CD4-positive, alpha-beta memory T cell (primary cell): Measurements from ENCODE around the gene ANKRD13C. TPM values are rescaled to one million over a fixed set of nuclear protein-coding genes. Genes with fewer than 3 reads are reported as not detected.

Experiments
- CTCF ChIA-PET: fragments of 350-600 bp; sonication (Branson Sonifier 250); formaldehyde crosslinking; loops from one replicate; lab custom pipeline; 2021; ENCODE audit warnings: inconsistent platforms; ENCODE audit not compliant: partially characterized antibody; lab: Charles Lee
- POLR2A ChIA-PET: fragments of 350-600 bp; sonication (Branson Sonifier 250); formaldehyde crosslinking; loops from one replicate; lab custom pipeline; 2021; ENCODE audit not compliant: partially characterized antibody; lab: Charles Lee
- DNase-seq, 5 donors: peaks; one replicate each; pipeline versions ENCODE4 v3.0.0 to v3.0.0-alpha.2; 2020 to 2022; ENCODE audit warnings: mixed read lengths in 1 of 5
- H3K27ac ChIP-seq: one replicate; pipeline ENCODE4 v1.7.0; 2013; ENCODE audit warnings: low read depth, low read length
- H3K27me3 ChIP-seq: 2 replicates; pipeline ENCODE4 v1.7.0; 2013; ENCODE audit warnings: mild to moderate bottlenecking, low read length, moderate library complexity; ENCODE audit not compliant: insufficient read depth
- H3K36me3 ChIP-seq: 2 replicates; pipeline ENCODE4 v1.7.0; 2013; ENCODE audit warnings: mild to moderate bottlenecking, low read length, moderate library complexity; ENCODE audit not compliant: insufficient read depth
- H3K4me1 ChIP-seq: 2 replicates; pipeline ENCODE4 v1.7.0; 2013; ENCODE audit warnings: mild to moderate bottlenecking, low read length, moderate library complexity; ENCODE audit not compliant: insufficient read depth
- H3K4me3 ChIP-seq, 2 donors: one replicate each; pipeline ENCODE4 v1.7.0; 2013; ENCODE audit warnings: low read length in 2 of 2, mild to moderate bottlenecking in 1 of 2
- H3K9me3 ChIP-seq, 2 donors: one replicate each; pipeline ENCODE4 v1.7.0; 2013; ENCODE audit warnings: low read length in 2 of 2, control low read depth in 1 of 2; ENCODE audit not compliant: control insufficient read depth in 1 of 2
- H3K27ac Mint-ChIP-seq, 7 donors: one replicate each; pipeline ENCODE4 v1.8.0; 2020 to 2021; ENCODE audit warnings: mixed read lengths in 7 of 7, mild to moderate bottlenecking in 6 of 7, inconsistent platforms in 3 of 7, moderate library complexity in 3 of 7
- H3K27me3 Mint-ChIP-seq, 2 donors: one replicate each; pipeline ENCODE4 v1.8.0; 2020 to 2021; ENCODE audit warnings: mixed read lengths in 2 of 2
- H3K36me3 Mint-ChIP-seq, 2 donors: one replicate each; pipeline ENCODE4 v1.8.0; 2020 to 2021; ENCODE audit warnings: mixed read lengths in 2 of 2, inconsistent platforms in 1 of 2, mild to moderate bottlenecking in 1 of 2
- H3K4me1 Mint-ChIP-seq, 4 donors: one replicate each; pipeline ENCODE4 v1.8.0; 2020 to 2021; ENCODE audit warnings: mixed read lengths in 4 of 4, mild to moderate bottlenecking in 1 of 4
- H3K4me3 Mint-ChIP-seq, 8 donors: one replicate each; pipeline ENCODE4 v1.8.0; 2020 to 2021; ENCODE audit warnings: mixed read lengths in 8 of 8, mild to moderate bottlenecking in 7 of 8, moderate library complexity in 6 of 8, inconsistent platforms in 3 of 8
- H3K9me3 Mint-ChIP-seq, 8 donors: one replicate each; pipeline ENCODE4 v1.8.0; 2020 to 2021; ENCODE audit warnings: mixed read lengths in 8 of 8, mild to moderate bottlenecking in 5 of 8, inconsistent platforms in 3 of 8, moderate library complexity in 1 of 8
- intact Hi-C: fragments of 100-400 bp; cut with micrococcal nuclease; formaldehyde crosslinking; loops from one replicate; pipeline ENCODE4 v1.15.1; 2023
- polyA plus RNA-seq, 2 donors: library from polyadenylated mRNA; unstranded; fragments of 300-500 nt; fragmentation: Illumina TruSeq; gene quantifications; one replicate each; pipeline ENCODE4 v1.2.3, GENCODE V29; 2021
- total RNA-seq, 2 experiments: library from RNA; stranded (reverse); gene quantifications; one replicate each; pipeline ENCODE4 v1.2.3, GENCODE V29; 2021

ANKRD13C gene
- total and polyA plus RNA-seq, 4 experiments from 2014 or later = 12.9 to 34.0 (median 22.9) TPM

DNA sequence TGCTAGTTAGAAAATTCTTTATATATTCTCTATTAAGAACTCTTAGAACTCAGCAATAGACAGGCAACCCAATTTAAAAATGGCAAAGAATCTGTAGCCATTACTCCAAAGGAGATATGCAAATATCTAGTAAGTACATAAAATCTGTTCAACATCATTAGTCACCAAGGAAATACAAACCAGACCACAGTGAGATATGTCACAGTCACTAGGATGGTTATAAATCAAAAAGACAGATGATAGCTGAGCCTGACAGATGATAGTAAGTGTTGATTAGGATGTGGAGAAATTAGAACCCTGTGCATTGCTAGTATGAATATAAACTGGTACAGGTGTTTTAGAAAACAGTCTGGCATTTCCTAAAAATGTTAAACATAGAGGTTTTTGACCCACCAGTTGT, 106.8 kb downstream of the ANKRD13C start:
- Mint-ChIP-seq H3K27me3 (no peaks in the 10 kb centered on the region), H3K36me3 (peaks cover 75 to 92% of the 10 kb centered on the region in 2 donors), H3K9me3 (no peaks in the 10 kb centered on the region), H3K4me1 (peaks cover 0 to 5% (median 4%) of the 10 kb centered on the region in 4 donors), H3K27ac (peak overlapping the region in 2 of 7 donors; percentile 36 to 59), H3K4me3 (no peak overlapping the region)
- peaks cover 89% of the 10 kb centered on the region for H3K36me3 ChIP-seq
- ChIA-PET POLR2A (no interaction called here), CTCF (no interaction called here)
- H3K27me3 ChIP-seq = no peaks in the 10 kb centered on the region
- H3K27ac ChIP-seq = no peak overlapping the region
- no peak for DNase-seq
- H3K9me3 ChIP-seq = no peaks in the 10 kb centered on the region
- intact Hi-C loops = no loop called here
- no peaks in the 10 kb centered on the region for H3K4me1 ChIP-seq
- H3K4me3 ChIP-seq = no peak overlapping the region

DNA sequence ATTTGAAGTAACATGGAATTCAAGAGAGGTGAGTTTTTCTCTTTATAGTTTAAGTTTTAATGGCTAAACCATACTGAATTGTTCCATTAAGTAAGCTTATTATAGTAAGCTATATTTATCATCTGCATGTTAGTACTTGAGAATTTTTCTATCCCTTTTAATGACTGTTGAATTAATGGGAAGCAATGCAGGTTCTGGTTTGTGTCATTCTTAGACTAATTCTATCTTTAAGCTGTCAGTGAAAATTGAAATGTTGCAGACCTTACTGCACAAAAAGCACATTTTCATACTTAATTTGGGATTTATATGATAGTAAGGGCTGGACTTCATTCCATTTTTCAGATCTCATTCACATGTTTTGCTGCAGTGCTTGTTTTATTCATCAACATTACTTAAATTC, 107.4 kb downstream of the ANKRD13C start:
- intact Hi-C loops = no loop called here
- Mint-ChIP-seq H3K4me1 (peaks cover 0 to 5% (median 4%) of the 10 kb centered on the region in 4 donors), H3K9me3 (no peaks in the 10 kb centered on the region), H3K27ac (peak overlapping the region in 2 of 7 donors; percentile 6 to 36), H3K4me3 (no peak overlapping the region), H3K27me3 (no peaks in the 10 kb centered on the region), H3K36me3 (peaks cover 77 to 94% of the 10 kb centered on the region in 2 donors)
- H3K4me3 ChIP-seq = no peak overlapping the region
- peaks cover 96% of the 10 kb centered on the region for H3K36me3 ChIP-seq
- no peaks in the 10 kb centered on the region for H3K4me1 ChIP-seq
- no peak overlapping the region for H3K27ac ChIP-seq
- DNase-seq = no peak
- H3K9me3 ChIP-seq = no peaks in the 10 kb centered on the region
- CTCF ChIA-PET = no interaction called here
- POLR2A ChIA-PET = no interaction called here
- no peaks in the 10 kb centered on the region for H3K27me3 ChIP-seq

DNA sequence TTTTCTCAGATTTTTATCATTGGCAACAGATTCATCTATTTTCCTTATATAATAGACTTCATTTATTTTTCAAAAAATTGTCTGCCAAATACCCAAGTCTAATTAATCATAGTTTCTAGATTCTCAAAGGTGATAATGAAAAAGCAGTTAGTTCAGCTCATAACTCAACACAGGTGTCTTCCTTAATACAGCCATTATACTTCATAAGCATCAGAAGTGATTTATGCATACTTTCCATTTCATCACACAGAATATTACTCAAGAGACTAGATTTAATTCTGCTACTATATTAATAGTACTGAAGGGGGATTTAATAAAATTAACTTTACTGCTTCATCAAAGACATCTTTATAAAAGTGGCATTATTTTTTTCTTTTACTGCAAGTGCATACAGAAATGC, 114.6 kb downstream of the ANKRD13C start:
- Mint-ChIP-seq H3K27me3 (no peaks in the 10 kb centered on the region), H3K27ac (no peak overlapping the region), H3K4me1 (peaks cover 0 to 9% (median 5%) of the 10 kb centered on the region in 4 donors), H3K36me3 (peaks cover 48 to 71% of the 10 kb centered on the region in 2 donors), H3K9me3 (no peaks in the 10 kb centered on the region), H3K4me3 (no peak overlapping the region)
- Histone ChIP-seq H3K36me3 (peaks cover 87% of the 10 kb centered on the region), H3K4me3 (no peak overlapping the region), H3K4me1 (no peaks in the 10 kb centered on the region), H3K27me3 (no peaks in the 10 kb centered on the region), H3K27ac (no peak overlapping the region), H3K9me3 (no peaks in the 10 kb centered on the region)
- ChIA-PET POLR2A (no interaction called here), CTCF (no interaction called here)
- DNase-seq = no peak
- intact Hi-C loops = no loop called here

DNA sequence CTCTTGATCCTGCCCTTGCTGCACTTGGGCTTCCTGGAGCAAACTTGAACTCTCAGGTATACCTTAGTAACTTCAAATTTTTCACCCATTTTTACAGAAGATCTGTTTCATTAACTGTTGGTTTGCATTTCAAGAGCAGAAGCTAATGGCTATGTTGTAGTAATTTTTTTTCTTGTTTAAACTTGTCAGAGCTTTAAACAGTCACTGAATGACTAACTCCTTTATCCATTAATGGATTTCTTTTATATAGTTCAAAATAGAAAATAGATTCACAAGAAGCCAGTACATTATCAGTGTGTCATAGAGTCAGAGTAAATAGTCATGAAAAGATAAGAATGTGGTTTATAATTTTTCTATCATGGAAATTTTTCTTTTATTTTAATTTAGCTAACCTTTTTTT, 119.8 kb downstream of the ANKRD13C start:
- no peak for DNase-seq
- peaks cover 90% of the 10 kb centered on the region for H3K36me3 ChIP-seq
- intact Hi-C loops = no loop called here
- no peak overlapping the region for H3K4me3 ChIP-seq
- CTCF ChIA-PET = no interaction called here
- Mint-ChIP-seq H3K4me1 (peaks cover 4 to 6% (median 5%) of the 10 kb centered on the region in 4 donors), H3K27me3 (no peaks in the 10 kb centered on the region), H3K27ac (no peak overlapping the region), H3K4me3 (no peak overlapping the region), H3K36me3 (peaks cover 48 to 77% of the 10 kb centered on the region in 2 donors), H3K9me3 (no peaks in the 10 kb centered on the region)
- H3K9me3 ChIP-seq = no peaks in the 10 kb centered on the region
- no peaks in the 10 kb centered on the region for H3K4me1 ChIP-seq
- POLR2A ChIA-PET = interaction anchor here (0.7 to 1.3 kb wide), 4 partner anchors 7 to 29 kb away, joined by 3 to 4 read pairs (median 3); partner anchors contain the start of genes LRRC40 and SRSF11
- no peaks in the 10 kb centered on the region for H3K27me3 ChIP-seq
- no peak overlapping the region for H3K27ac ChIP-seq

DNA sequence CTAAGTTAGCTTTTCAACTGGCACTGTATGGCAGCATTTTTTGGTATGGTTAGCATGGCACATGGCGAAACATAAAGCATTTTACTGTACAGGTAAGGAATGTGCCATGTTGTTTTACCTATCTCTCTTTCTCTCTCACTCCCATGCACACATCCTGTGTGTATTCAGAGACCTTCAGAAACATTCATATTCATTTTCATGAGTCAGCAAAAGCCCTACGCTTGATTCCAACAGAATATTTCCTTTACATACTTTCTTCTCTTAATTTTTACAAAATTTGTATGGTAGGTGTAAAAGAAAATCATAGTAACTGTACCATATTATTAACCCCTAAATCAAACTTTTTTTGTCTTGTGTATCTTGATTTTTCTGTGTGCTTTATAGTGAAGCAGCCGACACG, 123.0 kb downstream of the ANKRD13C start:
- Histone ChIP-seq H3K27ac (no peak overlapping the region), H3K4me1 (peaks cover 16% of the 10 kb centered on the region), H3K36me3 (peaks cover 79% of the 10 kb centered on the region), H3K27me3 (no peaks in the 10 kb centered on the region), H3K9me3 (no peaks in the 10 kb centered on the region), H3K4me3 (no peak overlapping the region)
- ChIA-PET CTCF (no interaction called here), POLR2A (no interaction called here)
- Mint-ChIP-seq H3K27ac (peak overlapping the region in 1 of 7 donors; percentile 58), H3K4me1 (peaks cover 12 to 24% (median 19%) of the 10 kb centered on the region in 4 donors), H3K4me3 (no peak overlapping the region), H3K36me3 (peaks cover 44 to 84% of the 10 kb centered on the region in 2 donors), H3K9me3 (no peaks in the 10 kb centered on the region), H3K27me3 (no peaks in the 10 kb centered on the region)
- no peak for DNase-seq
- intact Hi-C loops = no loop called here

DNA sequence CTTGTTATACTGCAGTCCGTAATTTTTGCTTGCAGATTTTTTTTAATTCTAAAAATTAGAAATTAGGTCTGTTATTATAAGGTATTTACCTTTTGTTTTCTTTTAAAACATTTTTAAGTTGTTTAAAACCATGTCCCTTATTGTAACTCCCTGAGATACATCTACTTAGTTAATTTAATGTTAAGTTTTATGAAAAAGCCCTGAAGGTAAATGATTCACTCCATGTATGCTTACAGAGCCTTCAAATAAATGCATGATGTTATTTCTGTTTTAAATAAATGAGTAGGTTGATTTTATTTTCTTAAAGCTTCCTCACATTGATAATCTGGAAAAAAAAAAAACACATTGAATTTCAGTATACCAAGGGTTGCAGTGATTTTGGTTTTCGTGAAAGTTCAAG, 125.9 kb downstream of the ANKRD13C start:
- H3K4me3 Mint-ChIP-seq = no peak overlapping the region
- ChIA-PET CTCF (no interaction called here), POLR2A (no interaction called here)
- Histone ChIP-seq H3K27ac (no peak overlapping the region), H3K4me3 (no peak overlapping the region), H3K4me1 (peaks cover 39% of the 10 kb centered on the region), H3K36me3 (peaks cover 58% of the 10 kb centered on the region), H3K9me3 (no peaks in the 10 kb centered on the region), H3K27me3 (no peaks in the 10 kb centered on the region)
- H3K27me3 Mint-ChIP-seq = no peaks in the 10 kb centered on the region
- peaks cover 40 to 78% of the 10 kb centered on the region in 2 donors for H3K36me3 Mint-ChIP-seq
- intact Hi-C loops = no loop called here
- no peaks in the 10 kb centered on the region for H3K9me3 Mint-ChIP-seq
- DNase-seq = no peak
- peaks cover 22 to 42% (median 34%) of the 10 kb centered on the region in 4 donors for H3K4me1 Mint-ChIP-seq
- no peak overlapping the region for H3K27ac Mint-ChIP-seq

DNA sequence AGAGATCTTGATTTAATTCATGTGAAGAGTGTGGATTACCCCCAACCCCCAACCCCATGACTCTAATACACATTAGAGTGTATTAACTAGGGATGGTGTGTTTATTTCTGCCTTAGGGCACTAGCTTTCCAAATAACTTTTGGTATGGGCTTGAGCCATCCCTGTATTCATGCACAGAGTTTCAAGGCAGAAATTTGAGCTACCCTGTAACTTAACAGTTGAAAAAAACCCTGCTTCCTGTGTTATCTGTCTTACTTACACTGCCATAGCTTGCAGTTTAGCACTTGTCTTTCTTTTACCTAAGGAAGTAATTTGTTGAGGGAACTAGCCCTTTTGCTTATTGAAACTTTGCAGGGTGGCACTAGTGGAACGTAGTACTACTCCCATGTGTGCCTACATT, 127.1 kb downstream of the ANKRD13C start:
- no peak overlapping the region for H3K27ac ChIP-seq
- no peaks in the 10 kb centered on the region for H3K27me3 ChIP-seq
- Mint-ChIP-seq H3K27ac (peak overlapping the region in 3 of 7 donors; percentile 14 to 28 (median 15)), H3K9me3 (no peaks in the 10 kb centered on the region), H3K4me1 (peaks cover 30 to 54% (median 44%) of the 10 kb centered on the region in 4 donors), H3K36me3 (peaks cover 40 to 74% of the 10 kb centered on the region in 2 donors), H3K4me3 (peak overlapping the region in 1 of 8 donors; percentile 8), H3K27me3 (no peaks in the 10 kb centered on the region)
- CTCF ChIA-PET = no interaction called here
- intact Hi-C loops = no loop called here
- peaks cover 51% of the 10 kb centered on the region for H3K4me1 ChIP-seq
- POLR2A ChIA-PET = interaction anchor here (0.6 kb wide), 1 partner anchor 8 kb away, joined by 3 read pairs; no protein-coding TSS in a partner anchor
- no peak overlapping the region for H3K4me3 ChIP-seq
- peaks cover 51% of the 10 kb centered on the region for H3K36me3 ChIP-seq
- H3K9me3 ChIP-seq = no peaks in the 10 kb centered on the region
- no peak for DNase-seq
